ENCODE measurements around the gene STX18.
"Not testable (repeated sequence)": the region's sequence is repeated elsewhere in the genome, so short reads cannot be mapped to it uniquely, and the experiment has no call there.

The STX18 gene

GRCh38 chr4:4560136-4560535, 18.3 kb upstream of the STX18 start:
- in situ Hi-C loops (cut with HindIII; ENCODE audit: low pct_ligation_motif_present, low pct_unique_long_range_greater_than_20kb, low sequenced_read_pairs), result no loop called here

GRCh38 chr4:4559596-4559995, 17.7 kb upstream of the STX18 start:
- in situ Hi-C loops (cut with HindIII; ENCODE audit: low pct_ligation_motif_present, low pct_unique_long_range_greater_than_20kb, low sequenced_read_pairs), result no loop called here
- no peak for DNase-seq

More at GRCh38 chr4:4560136-4560535, 18.3 kb upstream of the STX18 start:
- DNase-seq, result no peak

- in situ Hi-C loops (cut with HindIII; ENCODE audit: low pct_ligation_motif_present, low pct_unique_long_range_greater_than_20kb, low sequenced_read_pairs), result no loop called here
- no peak for DNase-seq
Measured at GRCh38 chr4:4558881-4559280, 17.0 kb upstream of the STX18 start.

GRCh38 chr4:4555916-4556315, 14.1 kb upstream of the STX18 start:
- DNase-seq, result peak; percentile 27

GRCh38 chr4:4554234-4554633, 12.4 kb upstream of the STX18 start:
- in situ Hi-C loops (cut with HindIII; ENCODE audit: low pct_ligation_motif_present, low pct_unique_long_range_greater_than_20kb, low sequenced_read_pairs), result no loop called here
- no peak for DNase-seq

More at GRCh38 chr4:4555916-4556315, 14.1 kb upstream of the STX18 start:
- in situ Hi-C loops (cut with HindIII; ENCODE audit: low pct_ligation_motif_present, low pct_unique_long_range_greater_than_20kb, low sequenced_read_pairs), result no loop called here

GRCh38 chr4:4552042-4552441, 10.2 kb upstream of the STX18 start:
- DNase-seq; in situ Hi-C loops (cut with HindIII; ENCODE audit: low pct_ligation_motif_present, low pct_unique_long_range_greater_than_20kb, low sequenced_read_pairs): not testable (repeated sequence)

- DNase-seq; in situ Hi-C loops (cut with HindIII; ENCODE audit: low pct_ligation_motif_present, low pct_unique_long_range_greater_than_20kb, low sequenced_read_pairs): not testable (repeated sequence)
Measured at GRCh38 chr4:4550161-4550560, 8.3 kb upstream of the STX18 start.

- in situ Hi-C loops (cut with HindIII; ENCODE audit: low pct_ligation_motif_present, low pct_unique_long_range_greater_than_20kb, low sequenced_read_pairs), result no loop called here
- DNase-seq, result no peak
Measured at GRCh38 chr4:4549534-4549933, 7.7 kb upstream of the STX18 start.

- in situ Hi-C loops (cut with HindIII; ENCODE audit: low pct_ligation_motif_present, low pct_unique_long_range_greater_than_20kb, low sequenced_read_pairs), result no loop called here
Measured at GRCh38 chr4:4542774-4543485, 1.1 kb upstream of the STX18 start.

GRCh38 chr4:4541040-4541631, 712 bp downstream of the STX18 start:
- in situ Hi-C loops (cut with HindIII; ENCODE audit: low pct_ligation_motif_present, low pct_unique_long_range_greater_than_20kb, low sequenced_read_pairs), result no loop called here
- DNase-seq, result peak; percentile 59

More at GRCh38 chr4:4542774-4543485, 1.1 kb upstream of the STX18 start:
- DNase-seq, result no peak

- in situ Hi-C loops (cut with HindIII; ENCODE audit: low pct_ligation_motif_present, low pct_unique_long_range_greater_than_20kb, low sequenced_read_pairs), result no loop called here
- no peak for DNase-seq
Measured at GRCh38 chr4:4539481-4539880, 2.4 kb downstream of the STX18 start.

GRCh38 chr4:4535590-4535989, 6.3 kb downstream of the STX18 start:
- DNase-seq, result no peak
- in situ Hi-C loops (cut with HindIII; ENCODE audit: low pct_ligation_motif_present, low pct_unique_long_range_greater_than_20kb, low sequenced_read_pairs), result no loop called here

GRCh38 chr4:4534515-4535145, 7.2 kb downstream of the STX18 start:
- in situ Hi-C loops (cut with HindIII; ENCODE audit: low pct_ligation_motif_present, low pct_unique_long_range_greater_than_20kb, low sequenced_read_pairs), result no loop called here

GRCh38 chr4:4533461-4534169, 8.2 kb downstream of the STX18 start:
- in situ Hi-C loops (cut with HindIII; ENCODE audit: low pct_ligation_motif_present, low pct_unique_long_range_greater_than_20kb, low sequenced_read_pairs), result no loop called here
- peak; percentile 91 for DNase-seq

More at GRCh38 chr4:4534515-4535145, 7.2 kb downstream of the STX18 start:
- DNase-seq, result no peak

GRCh38 chr4:4532371-4533154, 9.3 kb downstream of the STX18 start:
- DNase-seq, result no peak
- in situ Hi-C loops (cut with HindIII; ENCODE audit: low pct_ligation_motif_present, low pct_unique_long_range_greater_than_20kb, low sequenced_read_pairs), result no loop called here

- in situ Hi-C loops (cut with HindIII; ENCODE audit: low pct_ligation_motif_present, low pct_unique_long_range_greater_than_20kb, low sequenced_read_pairs), result no loop called here
- DNase-seq, result no peak
Measured at GRCh38 chr4:4529392-4529791, 12.5 kb downstream of the STX18 start.

GRCh38 chr4:4526401-4526800, 15.4 kb downstream of the STX18 start:
- in situ Hi-C loops (cut with HindIII; ENCODE audit: low pct_ligation_motif_present, low pct_unique_long_range_greater_than_20kb, low sequenced_read_pairs), result no loop called here
- DNase-seq, result no peak

GRCh38 chr4:4524364-4524763, 17.5 kb downstream of the STX18 start:
- in situ Hi-C loops (cut with HindIII; ENCODE audit: low pct_ligation_motif_present, low pct_unique_long_range_greater_than_20kb, low sequenced_read_pairs), result no loop called here
- DNase-seq, result peak; percentile 19
